HEK293 (cell line): Measurements from ENCODE around the gene ARMC5.
A peak's percentile ranks its signal among the peaks of the same experiment; 100 is the strongest.

ENCODE experiments used
- GFI1B ChIP-seq: fragments of 450-650 bp; formaldehyde crosslinking; IDR thresholded peaks from 2 replicates; pipeline ENCODE4 v1.5.1; 2016; ENCODE audit warnings: missing biosample characterization, missing genetic modification characterization
- IKZF3 ChIP-seq: fragments of 450-650 bp; IDR thresholded peaks from 2 replicates; pipeline ENCODE4 v1.5.0; 2018; ENCODE audit warnings: missing biosample characterization, mild to moderate bottlenecking, missing genetic modification characterization, moderate library complexity
- KLF1 ChIP-seq: fragments of 450-650 bp; formaldehyde crosslinking; IDR thresholded peaks from 2 replicates; pipeline ENCODE4 v1.5.1; 2016; ENCODE audit warnings: missing biosample characterization, missing genetic modification characterization
- KLF8 ChIP-seq: fragments of 450-650 bp; formaldehyde crosslinking; IDR thresholded peaks from 2 replicates; pipeline ENCODE4 v1.5.1; 2016; ENCODE audit warnings: missing biosample characterization, missing genetic modification characterization
- MEIS1 ChIP-seq: sonication (generic); formaldehyde crosslinking; IDR thresholded peaks from 2 replicates; pipeline ENCODE4 v1.8.1; 2022; ENCODE audit warnings: missing genetic modification reagents, mild to moderate bottlenecking, borderline replicate concordance
- PBX3 ChIP-seq: sonication (generic); formaldehyde crosslinking; IDR thresholded peaks from 2 replicates; pipeline ENCODE4 v1.8.1; 2022; ENCODE audit warnings: mild to moderate bottlenecking, moderate library complexity, missing genetic modification reagents
- SP7 ChIP-seq: fragments of 450-650 bp; formaldehyde crosslinking; IDR thresholded peaks from 2 replicates; pipeline ENCODE4 v1.5.1; 2016; ENCODE audit warnings: missing biosample characterization, missing genetic modification characterization
- YY1 ChIP-seq: fragments of 450-650 bp; formaldehyde crosslinking; IDR thresholded peaks from 2 replicates; pipeline ENCODE4 v1.5.1; 2018; ENCODE audit warnings: missing biosample characterization, missing genetic modification characterization
- YY2 ChIP-seq: fragments of 450-650 bp; formaldehyde crosslinking; IDR thresholded peaks from 2 replicates; pipeline ENCODE4 v1.5.1; 2016; ENCODE audit warnings: missing biosample characterization, missing genetic modification characterization
- ZBTB6 ChIP-seq: fragments of 450-650 bp; formaldehyde crosslinking; IDR thresholded peaks from 2 replicates; pipeline ENCODE4 v1.5.1; 2017; ENCODE audit warnings: missing biosample characterization, missing genetic modification characterization
- ZFHX2 ChIP-seq: fragments of 450-650 bp; formaldehyde crosslinking; conservative IDR thresholded peaks from 2 replicates; pipeline ENCODE4 v1.5.1; 2016; ENCODE audit warnings: missing biosample characterization, missing genetic modification characterization
- ZNF146 ChIP-seq: fragments of 450-650 bp; formaldehyde crosslinking; IDR thresholded peaks from 2 replicates; pipeline ENCODE4 v1.5.1; 2016; ENCODE audit warnings: missing biosample characterization, missing genetic modification characterization
- ZNF248 ChIP-seq: fragments of 450-650 bp; formaldehyde crosslinking; IDR thresholded peaks from 2 replicates; pipeline ENCODE4 v1.5.1; 2017; ENCODE audit warnings: missing biosample characterization, missing genetic modification characterization
- ZNF280D ChIP-seq: fragments of 450-650 bp; formaldehyde crosslinking; IDR thresholded peaks from 2 replicates; pipeline ENCODE4 v1.5.1; 2016; ENCODE audit warnings: missing biosample characterization, missing genetic modification characterization
- ZNF324 ChIP-seq: fragments of 450-650 bp; formaldehyde crosslinking; IDR thresholded peaks from 2 replicates; pipeline ENCODE4 v1.5.1; 2016; ENCODE audit warnings: missing biosample characterization, missing genetic modification characterization
- ZNF335 ChIP-seq: fragments of 450-650 bp; formaldehyde crosslinking; conservative IDR thresholded peaks from 2 replicates; pipeline ENCODE4 v1.5.1; 2016; ENCODE audit warnings: missing biosample characterization, missing genetic modification characterization
- ZNF398 ChIP-seq: fragments of 450-650 bp; formaldehyde crosslinking; IDR thresholded peaks from 2 replicates; pipeline ENCODE4 v1.5.1; 2017; ENCODE audit warnings: missing biosample characterization, missing genetic modification characterization
- ZNF404 ChIP-seq: fragments of 450-650 bp; formaldehyde crosslinking; IDR thresholded peaks from 2 replicates; pipeline ENCODE4 v1.5.1; 2017; ENCODE audit warnings: missing biosample characterization, missing genetic modification characterization
- ZNF518A ChIP-seq: fragments of 450-650 bp; formaldehyde crosslinking; conservative IDR thresholded peaks from 2 replicates; pipeline ENCODE4 v1.5.1; 2016; ENCODE audit warnings: low read depth, missing biosample characterization, missing genetic modification characterization
- ZNF580 ChIP-seq: fragments of 450-650 bp; formaldehyde crosslinking; IDR thresholded peaks from 2 replicates; pipeline ENCODE4 v1.5.1; 2016; ENCODE audit warnings: missing biosample characterization, missing genetic modification characterization
- ZNF600 ChIP-seq: fragments of 450-650 bp; formaldehyde crosslinking; IDR thresholded peaks from 2 replicates; pipeline ENCODE4 v1.5.1; 2016; ENCODE audit warnings: missing biosample characterization, missing genetic modification characterization
- ZNF610 ChIP-seq: fragments of 450-650 bp; formaldehyde crosslinking; IDR thresholded peaks from 2 replicates; pipeline ENCODE4 v1.5.1; 2016; ENCODE audit warnings: missing biosample characterization, missing genetic modification characterization, borderline replicate concordance
- ZNF660 ChIP-seq: fragments of 450-650 bp; IDR thresholded peaks from 2 replicates; pipeline ENCODE4 v1.5.1; 2018; ENCODE audit warnings: missing biosample characterization, mild to moderate bottlenecking, missing genetic modification characterization
- ZNF692 ChIP-seq: fragments of 450-650 bp; formaldehyde crosslinking; IDR thresholded peaks from 2 replicates; pipeline ENCODE4 v1.5.1; 2016; ENCODE audit warnings: missing biosample characterization, missing genetic modification characterization
- ZSCAN30 ChIP-seq: fragments of 450-650 bp; IDR thresholded peaks from 2 replicates; pipeline ENCODE4 v1.5.1; 2018; ENCODE audit warnings: missing biosample characterization, mild to moderate bottlenecking, missing genetic modification characterization, moderate library complexity

ARMC5 gene

GRCh38 chr16:31507929-31508705, 48.8 kb downstream of the ARMC5 start, which contains the start of gene RUSF1 (continued):
- TF ChIP-seq ZNF280D (tag by site-specific recombination) (no peak), KLF1 (tag by site-specific recombination) (peak; percentile 46; the same call in 1 of the 2 replicates), ZNF248 (tag by site-specific recombination) (no peak), ZNF404 (no peak), ZNF518A (tag by site-specific recombination) (peak; percentile 71), PBX3 (CRISPR knock-in tag) (peak; percentile 76), IKZF3 (no peak), ZSCAN30 (tag by site-specific recombination) (peak; percentile 74), YY1 (peak; percentile 72; the same call in 1 of the 2 replicates), ZNF660 (tag by site-specific recombination) (peak; percentile 91; the same call in 1 of the 2 replicates), ZNF580 (tag by site-specific recombination) (0 out of 2 replicates have a peak, but pooled peaks have one; percentile 15), ZNF610 (tag by site-specific recombination) (0 out of 2 replicates have a peak, but pooled peaks have one; percentile 74), YY2 (tag by site-specific recombination) (peak; percentile 66; the same call in 1 of the 2 replicates), ZNF398 (tag by site-specific recombination) (peak; percentile 60), GFI1B (tag by site-specific recombination) (no peak), ZNF692 (tag by site-specific recombination) (peak; percentile 73), ZNF324 (0 out of 2 replicates have a peak, but pooled peaks have one; percentile 18), KLF8 (tag by site-specific recombination) (peak; percentile 56), SP7 (peak; percentile 76), ZFHX2 (tag by site-specific recombination) (0 out of 2 replicates have a peak, but pooled peaks have one; percentile 16), ZNF600 (tag by site-specific recombination) (0 out of 2 replicates have a peak, but pooled peaks have one; percentile 33), MEIS1 (no peak), ZNF335 (tag by site-specific recombination) (peak; percentile 92), ZNF146 (tag by site-specific recombination) (0 out of 2 replicates have a peak, but pooled peaks have one; percentile 5), ZBTB6 (tag by site-specific recombination) (no peak)
